Stimulated activated CD8-positive, alpha-beta memory T cell treated with anti-CD3 and anti-CD28 coated beads, Interleukin-15, amount 100 ng/mL, for 1 hour (primary cell): ENCODE data around the gene FAM118A.

Source experiments
- DNase-seq: peaks from one replicate; pipeline ENCODE4 v3.0.0-alpha.2; 2020; ENCODE audit warnings: low read depth

Gene FAM118A

DNA sequence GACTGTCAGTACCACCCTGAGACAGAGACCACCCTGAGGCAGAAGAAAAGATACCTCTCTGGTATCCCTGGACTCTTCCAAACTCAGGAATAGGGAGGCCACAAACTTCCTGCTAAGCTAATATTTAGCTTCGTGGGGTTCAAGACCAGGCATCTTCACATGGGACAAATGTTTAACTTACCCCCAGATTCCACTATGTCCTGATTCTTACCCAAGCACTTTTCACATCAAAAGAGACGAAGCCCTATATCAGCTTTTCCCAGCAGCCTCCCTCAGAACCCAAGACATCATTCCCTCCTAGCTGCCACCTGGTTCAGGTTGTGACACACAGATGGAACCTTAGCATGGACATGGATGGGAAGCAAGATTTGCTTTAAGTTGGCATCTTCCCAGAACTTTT lies 71.6 kb downstream of the FAM118A start:
- DNase-seq = no peak

DNA sequence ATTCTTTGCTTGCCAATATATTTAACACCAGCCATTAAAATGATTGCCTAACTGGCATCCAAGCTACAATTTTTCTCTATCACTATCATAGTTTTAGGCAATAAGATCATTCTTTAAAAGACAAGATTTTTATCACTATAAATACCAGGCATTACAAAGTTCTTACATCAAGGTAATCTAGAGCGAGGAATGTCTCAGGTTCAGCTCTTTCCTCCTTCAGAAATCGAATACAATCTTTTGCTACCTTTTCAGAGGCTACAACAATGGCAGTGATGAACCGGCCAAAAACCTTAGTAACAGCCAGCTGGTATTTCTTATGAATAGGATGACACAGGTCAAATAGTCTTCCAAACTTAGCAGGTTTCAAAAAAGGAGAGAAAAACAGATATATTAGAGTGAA lies 79.8 kb downstream of the FAM118A start:
- no peak for DNase-seq
